ENCODE measurements around the gene C4BPB.

Gene C4BPB

GRCh38 chr1:207088161-207088560 lies 499 bp upstream of the C4BPB start:
- no peak for DNase-seq

- DNase-seq, result no peak
These were observed 1.1 kb downstream of the C4BPB start for GRCh38 chr1:207089627-207090355.

GRCh38 chr1:207091200-207091908 lies 2.7 kb downstream of the C4BPB start:
- no peak for DNase-seq

GRCh38 chr1:207093944-207094343 lies 5.3 kb downstream of the C4BPB start:
- no peak for DNase-seq

GRCh38 chr1:207097871-207098324 lies 9.2 kb downstream of the C4BPB start:
- DNase-seq, result no peak

GRCh38 chr1:207101720-207102119 lies 13.1 kb downstream of the C4BPB start:
- no peak for DNase-seq

GRCh38 chr1:207102146-207102545 lies 13.5 kb downstream of the C4BPB start:
- DNase-seq, result no peak

GRCh38 chr1:207102659-207103058 lies 14.0 kb downstream of the C4BPB start:
- no peak for DNase-seq

- no peak for DNase-seq
These were observed 15.3 kb downstream of the C4BPB start, which contains the start of gene C4BPA for GRCh38 chr1:207103892-207104373. TSS of gene C4BPA (plus strand) at chr1:207104233. CDS start at chr1:207113026, 8,793 bp downstream.

- DNase-seq, result no peak
These were observed 20.3 kb downstream of the C4BPB start for GRCh38 chr1:207109004-207109403.

- no peak for DNase-seq
These were observed 24.1 kb downstream of the C4BPB start for GRCh38 chr1:207112616-207113296.

GRCh38 chr1:207115269-207115668 lies 26.6 kb downstream of the C4BPB start:
- DNase-seq, result no peak

- DNase-seq, result no peak
These were observed 35.7 kb downstream of the C4BPB start for GRCh38 chr1:207124389-207124788.

GRCh38 chr1:207128336-207128921 lies 39.8 kb downstream of the C4BPB start:
- DNase-seq, result no peak

GRCh38 chr1:207129053-207129452 lies 40.4 kb downstream of the C4BPB start:
- DNase-seq, result no peak

GRCh38 chr1:207130252-207131036 lies 41.8 kb downstream of the C4BPB start:
- no peak for DNase-seq

- DNase-seq, result no peak
These were observed 42.5 kb downstream of the C4BPB start for GRCh38 chr1:207131163-207131562.

- DNase-seq, result no peak
These were observed 45.9 kb downstream of the C4BPB start for GRCh38 chr1:207134581-207134980.

GRCh38 chr1:207139616-207140015 lies 51.0 kb downstream of the C4BPB start:
- no peak for DNase-seq

- DNase-seq, result no peak
These were observed 51.9 kb downstream of the C4BPB start for GRCh38 chr1:207140536-207140935.

GRCh38 chr1:207145401-207146058 lies 56.9 kb downstream of the C4BPB start:
- DNase-seq, result no peak
